HFF-Myc (cell line): ENCODE measurements around the gene HTR5A.

Source experiments
- DNase-seq: peaks from one replicate; pipeline ENCODE4 v3.0.0-alpha.2; 2011; ENCODE audit warnings: low read depth; ENCODE audit errors: extremely low read depth
- H3K4me3 ChIP-seq: replicated peaks from 2 replicates; pipeline ENCODE4 v1.5.1; 2011; ENCODE audit warnings: low read depth, mild to moderate bottlenecking, control low read depth, low read length
- TF ChIP-seq, protein P1 (sequence below): IDR thresholded peaks from 2 replicates; pipeline ENCODE4 v1.5.1; 2012; ENCODE audit warnings: mild to moderate bottlenecking, low read depth, low read length, control low read depth; ENCODE audit errors: missing control alignments

Gene HTR5A

DNA sequence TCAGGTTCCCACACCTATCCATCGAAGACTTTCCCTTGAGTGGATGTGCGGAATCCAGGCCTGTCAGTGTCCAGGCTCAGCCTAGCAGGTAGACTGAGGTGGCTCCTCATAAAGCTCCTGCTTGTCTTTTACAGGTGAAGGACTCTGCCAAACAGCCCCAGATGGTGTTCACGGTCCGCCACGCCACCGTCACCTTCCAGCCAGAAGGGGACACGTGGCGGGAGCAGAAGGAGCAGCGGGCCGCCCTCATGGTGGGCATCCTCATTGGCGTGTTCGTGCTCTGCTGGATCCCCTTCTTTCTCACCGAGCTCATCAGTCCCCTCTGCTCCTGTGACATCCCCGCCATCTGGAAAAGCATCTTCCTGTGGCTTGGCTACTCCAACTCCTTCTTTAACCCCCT, 13.9 kb downstream of the HTR5A start:
- TF ChIP-seq, protein P1, sequence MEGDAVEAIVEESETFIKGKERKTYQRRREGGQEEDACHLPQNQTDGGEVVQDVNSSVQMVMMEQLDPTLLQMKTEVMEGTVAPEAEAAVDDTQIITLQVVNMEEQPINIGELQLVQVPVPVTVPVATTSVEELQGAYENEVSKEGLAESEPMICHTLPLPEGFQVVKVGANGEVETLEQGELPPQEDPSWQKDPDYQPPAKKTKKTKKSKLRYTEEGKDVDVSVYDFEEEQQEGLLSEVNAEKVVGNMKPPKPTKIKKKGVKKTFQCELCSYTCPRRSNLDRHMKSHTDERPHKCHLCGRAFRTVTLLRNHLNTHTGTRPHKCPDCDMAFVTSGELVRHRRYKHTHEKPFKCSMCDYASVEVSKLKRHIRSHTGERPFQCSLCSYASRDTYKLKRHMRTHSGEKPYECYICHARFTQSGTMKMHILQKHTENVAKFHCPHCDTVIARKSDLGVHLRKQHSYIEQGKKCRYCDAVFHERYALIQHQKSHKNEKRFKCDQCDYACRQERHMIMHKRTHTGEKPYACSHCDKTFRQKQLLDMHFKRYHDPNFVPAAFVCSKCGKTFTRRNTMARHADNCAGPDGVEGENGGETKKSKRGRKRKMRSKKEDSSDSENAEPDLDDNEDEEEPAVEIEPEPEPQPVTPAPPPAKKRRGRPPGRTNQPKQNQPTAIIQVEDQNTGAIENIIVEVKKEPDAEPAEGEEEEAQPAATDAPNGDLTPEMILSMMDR: no peak
- H3K4me3 ChIP-seq: no peak overlapping the region
- DNase-seq: no peak

DNA sequence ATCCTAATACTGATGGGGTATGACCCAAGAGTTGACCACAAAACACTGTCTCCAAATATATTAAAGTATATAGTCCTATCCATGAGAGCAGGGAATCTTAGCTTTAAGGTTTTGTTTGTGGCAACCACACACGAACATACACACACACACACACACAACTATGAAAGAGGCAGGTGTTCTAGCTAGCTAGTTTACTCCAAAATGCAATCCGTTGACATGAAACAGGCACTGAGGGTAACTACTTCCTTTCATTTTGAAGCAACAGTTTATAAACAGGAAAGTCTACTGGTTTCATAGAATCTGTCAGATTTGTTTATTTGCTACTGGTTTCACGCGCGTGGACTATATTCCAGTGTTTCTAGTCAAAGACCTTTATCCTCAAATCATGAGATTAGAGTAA, 14.8 kb downstream of the HTR5A start:
- TF ChIP-seq, protein P1: no peak
- no peak overlapping the region for H3K4me3 ChIP-seq
- no peak for DNase-seq

DNA sequence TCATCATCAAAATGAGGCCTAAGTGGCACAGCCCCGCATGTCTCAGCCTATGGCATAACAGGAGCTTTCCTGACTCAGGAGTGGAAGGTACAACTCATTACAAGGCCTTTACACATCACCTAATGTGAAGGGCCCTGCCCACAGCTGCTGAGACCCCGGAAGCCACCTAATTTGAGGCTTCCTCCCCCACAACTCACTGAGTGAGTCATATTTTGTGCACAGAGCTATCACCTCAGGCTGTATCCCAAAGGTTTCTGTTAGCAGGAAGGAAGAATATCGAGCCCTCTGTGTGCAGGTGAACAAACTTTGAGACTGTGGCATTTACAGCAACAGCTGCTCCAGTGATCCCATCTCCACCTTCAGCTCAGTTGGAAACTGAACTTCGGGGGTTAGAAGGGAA, 20.6 kb downstream of the HTR5A start:
- TF ChIP-seq, protein P1: no peak
- DNase-seq: no peak
- no peak overlapping the region for H3K4me3 ChIP-seq

DNA sequence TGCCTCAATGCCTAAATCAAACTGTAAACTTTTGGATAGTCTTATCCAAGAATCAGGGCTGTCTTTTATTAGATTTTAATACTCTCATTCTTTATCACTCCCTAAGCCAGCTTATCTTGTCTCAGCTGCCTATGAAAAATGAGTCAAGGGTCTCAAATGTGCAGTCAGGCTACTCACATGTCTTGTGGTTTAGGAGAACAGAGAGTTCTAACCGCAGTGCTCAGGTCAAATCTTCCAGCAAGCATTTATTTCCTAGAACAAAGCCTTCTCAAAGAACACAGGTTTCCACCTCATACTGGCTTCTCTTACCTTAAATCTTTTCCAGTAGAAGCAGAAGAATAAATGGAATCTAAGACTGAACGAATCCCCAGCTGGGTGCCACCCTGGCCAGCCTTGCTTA, 23.5 kb downstream of the HTR5A start:
- TF ChIP-seq, protein P1: no peak
- no peak overlapping the region for H3K4me3 ChIP-seq
- DNase-seq: no peak

DNA sequence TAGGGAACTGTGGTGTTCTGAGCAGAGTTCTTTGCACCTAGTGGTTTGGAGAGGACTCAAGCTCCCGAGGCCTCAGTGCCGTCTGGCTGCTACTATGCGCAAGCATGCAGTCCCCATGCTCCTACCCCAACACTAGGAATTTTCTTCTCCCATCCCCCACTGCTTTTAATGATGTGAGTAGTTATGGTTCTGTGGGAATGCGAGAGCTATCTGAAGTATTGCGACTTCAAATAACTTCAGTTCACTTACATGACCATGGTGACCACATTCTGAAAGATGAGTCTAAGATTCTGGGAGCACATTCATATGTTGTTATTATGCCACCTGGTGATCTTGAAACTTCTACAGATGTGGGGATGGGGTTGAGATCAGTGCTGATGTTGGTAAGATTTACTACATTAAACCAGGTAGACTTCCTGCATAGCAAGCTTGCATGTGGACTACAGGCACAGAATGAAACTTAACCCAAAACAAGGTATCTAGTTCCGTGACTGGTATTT, 24.6 kb downstream of the HTR5A start:
- TF ChIP-seq, protein P1: no peak
- H3K4me3 ChIP-seq: no peak overlapping the region
- DNase-seq: no peak

DNA sequence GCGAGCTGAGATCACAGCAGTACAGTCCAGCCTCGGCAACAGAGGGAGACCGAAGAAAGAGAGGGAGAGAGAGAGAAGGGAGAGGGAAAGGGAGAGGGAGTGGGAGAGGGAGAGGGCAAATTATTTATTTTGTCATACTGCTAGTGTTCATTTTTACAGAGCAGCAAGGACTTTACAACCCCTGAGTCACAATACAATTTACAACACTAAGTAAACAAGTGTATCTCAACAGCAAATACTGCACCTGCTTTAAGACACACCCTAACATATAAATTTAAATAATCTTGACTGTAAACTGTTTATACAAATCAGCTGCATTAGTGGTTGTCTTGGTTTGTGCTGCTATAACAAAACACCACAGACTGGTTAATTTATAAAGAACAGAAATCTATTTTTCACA, 27.2 kb downstream of the HTR5A start:
- TF ChIP-seq, protein P1: no peak
- H3K4me3 ChIP-seq: no peak overlapping the region
- DNase-seq: no peak

DNA sequence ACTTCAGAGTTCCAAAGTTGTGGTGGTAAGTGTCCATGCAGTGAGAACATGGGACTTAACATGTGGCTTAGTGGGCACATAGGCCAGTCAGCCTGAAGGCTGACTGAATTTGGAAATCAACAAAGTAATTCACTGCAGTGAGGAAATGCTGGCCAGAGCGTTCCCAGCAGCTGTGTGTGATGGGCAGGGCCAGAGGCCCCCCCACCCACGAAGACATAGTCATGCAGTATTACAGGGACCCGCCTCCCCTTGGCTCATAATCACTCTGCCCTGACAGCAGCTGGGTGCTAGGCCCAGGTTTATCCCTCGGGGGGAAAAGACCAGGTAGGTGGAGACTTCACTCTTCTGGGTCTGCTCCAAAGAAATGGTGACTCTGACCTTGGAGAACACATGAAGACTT, 33.7 kb downstream of the HTR5A start:
- no peak for DNase-seq
- TF ChIP-seq, protein P1: no peak
- H3K4me3 ChIP-seq: no peak overlapping the region
